Suprapubic skin (tissue), 4 donors: ENCODE data around the gene TYMP. TPM values are rescaled to one million over a fixed set of nuclear protein-coding genes. Genes with fewer than 3 reads are reported as not detected.

Experiments
- DNase-seq, 2 donors: peaks; one replicate each; pipeline ENCODE4 v3.0.0-alpha.2; 2019; ENCODE audit warnings: low spot score in 2 of 2
- H3K27ac ChIP-seq: fragments of 200-600 bp; sonication (generic); one replicate; pipeline ENCODE4 v1.5.1; 2019
- H3K27me3 ChIP-seq: fragments of 200-600 bp; sonication (generic); one replicate; pipeline ENCODE4 v1.5.1; 2019
- H3K36me3 ChIP-seq: fragments of 200-600 bp; sonication (generic); one replicate; pipeline ENCODE4 v1.5.1; 2019
- H3K4me1 ChIP-seq: fragments of 200-600 bp; sonication (generic); one replicate; pipeline ENCODE4 v1.5.1; 2019
- H3K4me3 ChIP-seq: fragments of 200-600 bp; sonication (generic); one replicate; pipeline ENCODE4 v1.5.1; 2019; ENCODE audit warnings: mild to moderate bottlenecking
- H3K9me3 ChIP-seq: fragments of 200-600 bp; sonication (generic); one replicate; pipeline ENCODE4 v1.5.1; 2019
- EP300 ChIP-seq: sonication (generic); formaldehyde crosslinking; IDR thresholded peaks from one replicate; pipeline ENCODE4 v1.6.1; 2017; ENCODE audit warnings: antibody characterized with exemption
- POLR2A ChIP-seq, 2 donors: fragments of 450-650 bp; IDR thresholded peaks; one replicate each; pipeline ENCODE4 v1.6.1; 2017; ENCODE audit warnings: antibody characterized with exemption in 2 of 2, mild to moderate bottlenecking in 2 of 2, moderate library complexity in 2 of 2
- POLR2AphosphoS5 ChIP-seq, 3 donors: sonication (generic); formaldehyde crosslinking; IDR thresholded peaks; one replicate each; pipeline ENCODE4 v1.6.1; 2017; ENCODE audit warnings: antibody characterized with exemption in 3 of 3
- WGBS: methylation state at CpG from one replicate; pipeline ENCODE4 v1.1.5; 2018; 5-methylcytosine and 5-hydroxymethylcytosine counted together
- total RNA-seq, 4 donors: library from RNA; depleted of rRNA; stranded (reverse); fragments of >200 nt; gene quantifications; one replicate each; pipeline ENCODE4 v1.1.0, GENCODE V29; 2016
- TF ChIP-seq, protein P1 (sequence below), 2 donors: fragments of 200-600 bp in 1 of 2; fragments of 450-650 bp in 1 of 2; sonication (generic) in 1 of 2; IDR thresholded peaks; one replicate each; pipeline ENCODE4 v1.5.1; 2016 to 2019; ENCODE audit warnings: antibody characterized with exemption in 2 of 2, mild to moderate bottlenecking in 1 of 2, moderate library complexity in 1 of 2

The TYMP gene
- total RNA-seq, 4 donors from 2014 or later, result 23.6 to 46.9 (median 30.8) TPM

DNA sequence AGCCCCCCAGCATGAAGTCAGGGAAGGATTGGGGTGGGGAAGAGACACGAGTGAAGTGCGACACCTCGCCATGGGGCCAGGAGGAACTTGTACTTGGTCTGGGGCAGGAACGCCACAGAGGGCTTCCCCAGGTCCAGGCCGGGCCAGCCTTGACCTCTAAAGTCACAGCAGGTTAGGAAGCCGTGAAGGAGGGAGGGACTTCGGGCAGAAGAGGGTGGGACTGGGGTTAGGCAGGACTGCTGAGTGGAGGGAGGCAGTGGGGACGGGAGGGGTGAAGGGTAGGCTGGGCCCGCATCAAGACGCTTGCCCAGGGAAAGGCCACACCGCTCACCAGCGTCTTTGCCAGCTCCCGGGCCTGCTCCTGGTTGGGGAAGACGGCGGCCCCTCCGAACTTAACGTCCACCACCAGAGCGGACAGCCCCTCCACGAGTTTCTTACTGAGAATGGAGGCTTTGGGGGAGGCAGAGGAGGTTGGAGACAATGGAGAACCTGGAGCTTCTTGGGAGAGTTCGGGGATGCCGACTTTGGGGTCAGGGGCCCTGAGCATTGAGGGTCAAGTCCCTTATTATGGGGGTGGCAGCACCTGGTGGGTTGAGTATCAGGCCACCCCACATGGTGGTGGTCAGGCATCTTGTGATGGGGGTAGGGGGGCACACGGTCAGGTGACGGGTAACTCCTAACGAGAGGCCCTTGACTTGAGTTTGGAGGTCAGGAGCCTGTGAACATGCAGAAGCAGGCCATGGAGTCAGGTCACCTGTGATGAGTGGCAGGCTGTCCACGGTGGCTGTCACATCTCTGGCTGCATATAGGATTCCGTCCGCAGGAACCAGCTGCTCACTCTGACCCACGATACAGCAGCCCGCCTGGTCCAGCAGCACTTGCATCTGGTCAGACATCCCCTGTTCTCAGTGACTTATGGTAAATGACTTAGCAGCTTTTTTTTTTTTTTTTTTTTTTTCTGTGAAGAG lies 2.7 kb downstream of the TYMP start:
- H3K36me3 ChIP-seq, result peaks cover 21% of the 10 kb centered on the region
- 43% methylated on average over 28 of the region's 29 CpGs for WGBS
- H3K27me3 ChIP-seq, result no peaks in the 10 kb centered on the region
- peak overlapping the region; percentile 91 for H3K4me3 ChIP-seq
- no peaks in the 10 kb centered on the region for H3K9me3 ChIP-seq
- H3K27ac ChIP-seq, result peak overlapping the region; percentile 96
- TF ChIP-seq EP300 (no peak), POLR2AphosphoS5 (IDR thresholded peaks at IDR 0.05) (no peak), POLR2A (IDR thresholded peaks at IDR 0.05) (no peak)
- TF ChIP-seq, protein P1, sequence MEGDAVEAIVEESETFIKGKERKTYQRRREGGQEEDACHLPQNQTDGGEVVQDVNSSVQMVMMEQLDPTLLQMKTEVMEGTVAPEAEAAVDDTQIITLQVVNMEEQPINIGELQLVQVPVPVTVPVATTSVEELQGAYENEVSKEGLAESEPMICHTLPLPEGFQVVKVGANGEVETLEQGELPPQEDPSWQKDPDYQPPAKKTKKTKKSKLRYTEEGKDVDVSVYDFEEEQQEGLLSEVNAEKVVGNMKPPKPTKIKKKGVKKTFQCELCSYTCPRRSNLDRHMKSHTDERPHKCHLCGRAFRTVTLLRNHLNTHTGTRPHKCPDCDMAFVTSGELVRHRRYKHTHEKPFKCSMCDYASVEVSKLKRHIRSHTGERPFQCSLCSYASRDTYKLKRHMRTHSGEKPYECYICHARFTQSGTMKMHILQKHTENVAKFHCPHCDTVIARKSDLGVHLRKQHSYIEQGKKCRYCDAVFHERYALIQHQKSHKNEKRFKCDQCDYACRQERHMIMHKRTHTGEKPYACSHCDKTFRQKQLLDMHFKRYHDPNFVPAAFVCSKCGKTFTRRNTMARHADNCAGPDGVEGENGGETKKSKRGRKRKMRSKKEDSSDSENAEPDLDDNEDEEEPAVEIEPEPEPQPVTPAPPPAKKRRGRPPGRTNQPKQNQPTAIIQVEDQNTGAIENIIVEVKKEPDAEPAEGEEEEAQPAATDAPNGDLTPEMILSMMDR (IDR thresholded peaks at IDR 0.05), result no peak
- H3K4me1 ChIP-seq, result peaks cover 71% of the 10 kb centered on the region
- DNase-seq, result no peak

DNA sequence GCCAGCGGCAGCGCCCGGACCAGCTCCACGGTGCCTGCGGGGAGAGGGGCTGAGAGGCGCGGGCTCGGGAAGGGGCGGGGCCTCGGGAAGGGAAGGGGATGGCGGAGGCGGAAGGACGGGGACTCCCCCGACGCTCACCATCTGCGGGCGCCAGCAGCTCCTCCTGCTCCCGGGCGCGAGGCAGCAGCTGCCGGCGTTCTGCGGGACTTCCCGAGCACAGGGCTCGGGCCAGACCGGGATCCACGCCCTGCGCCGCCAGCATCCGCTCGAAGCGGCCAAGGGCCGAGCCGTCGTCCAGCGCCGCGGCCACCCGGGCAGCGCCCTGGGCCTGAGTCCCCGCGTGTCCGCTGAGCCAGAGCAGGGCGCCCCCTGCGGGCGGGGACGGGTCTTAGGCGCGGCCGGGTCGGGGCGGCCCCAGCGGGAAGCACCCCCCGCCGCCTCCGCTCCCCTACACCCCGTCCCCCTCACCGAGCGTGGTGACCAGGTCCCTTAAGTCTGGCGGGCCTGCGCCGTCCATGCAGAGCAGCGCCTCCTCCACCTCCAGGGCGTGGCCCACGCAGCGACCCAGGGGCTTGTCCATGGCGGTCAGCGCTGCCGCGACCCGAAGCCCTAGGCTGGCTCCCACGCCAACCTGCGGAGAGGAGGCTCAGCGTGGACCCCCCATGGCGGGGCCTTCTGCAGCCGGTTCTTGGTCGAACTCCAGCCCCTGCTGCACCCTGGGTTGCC lies 3.5 kb downstream of the TYMP start:
- WGBS, result under 1% methylated on average over 14 of the region's 77 CpGs
- H3K27ac ChIP-seq, result peak overlapping the region; percentile 96
- peaks cover 28% of the 10 kb centered on the region for H3K36me3 ChIP-seq
- peak overlapping the region; percentile 91 for H3K4me3 ChIP-seq
- H3K9me3 ChIP-seq, result no peaks in the 10 kb centered on the region
- peak in 1 of 2 donors; percentile 92 for DNase-seq
- H3K27me3 ChIP-seq, result no peaks in the 10 kb centered on the region
- TF ChIP-seq POLR2AphosphoS5 (IDR thresholded peaks at IDR 0.05) (no peak), EP300 (no peak), POLR2A (IDR thresholded peaks at IDR 0.05) (peak in 1 of 2 donors; percentile 20)
- TF ChIP-seq, protein P1 (IDR thresholded peaks at IDR 0.05), result peak; percentile 32 to 81
- H3K4me1 ChIP-seq, result peaks cover 63% of the 10 kb centered on the region

DNA sequence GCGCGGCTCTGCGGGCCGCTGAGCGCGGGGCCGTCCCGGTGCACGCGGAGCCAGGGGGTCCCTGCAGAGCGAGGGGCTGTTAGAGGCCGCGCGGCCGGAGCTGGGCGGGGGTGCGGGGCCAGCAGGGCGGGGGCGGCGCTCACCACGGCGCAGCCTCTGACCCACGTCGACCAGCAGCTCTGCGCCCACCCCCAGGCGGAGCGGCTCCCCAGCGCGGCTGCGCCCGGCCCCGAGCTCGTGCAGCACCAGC lies 4.0 kb downstream of the TYMP start:
- Histone ChIP-seq H3K27ac (peak overlapping the region; percentile 96), H3K4me3 (peak overlapping the region; percentile 91), H3K27me3 (no peaks in the 10 kb centered on the region), H3K9me3 (no peaks in the 10 kb centered on the region), H3K4me1 (peaks cover 58% of the 10 kb centered on the region), H3K36me3 (peaks cover 33% of the 10 kb centered on the region)
- no CpG with 5 or more reads among the region's 33 CpGs for WGBS
- TF ChIP-seq, protein P1 (IDR thresholded peaks at IDR 0.05), result no peak
- no peak for TF ChIP-seq POLR2A (IDR thresholded peaks at IDR 0.05)
- DNase-seq, result peak in 1 of 2 donors; percentile 91

DNA sequence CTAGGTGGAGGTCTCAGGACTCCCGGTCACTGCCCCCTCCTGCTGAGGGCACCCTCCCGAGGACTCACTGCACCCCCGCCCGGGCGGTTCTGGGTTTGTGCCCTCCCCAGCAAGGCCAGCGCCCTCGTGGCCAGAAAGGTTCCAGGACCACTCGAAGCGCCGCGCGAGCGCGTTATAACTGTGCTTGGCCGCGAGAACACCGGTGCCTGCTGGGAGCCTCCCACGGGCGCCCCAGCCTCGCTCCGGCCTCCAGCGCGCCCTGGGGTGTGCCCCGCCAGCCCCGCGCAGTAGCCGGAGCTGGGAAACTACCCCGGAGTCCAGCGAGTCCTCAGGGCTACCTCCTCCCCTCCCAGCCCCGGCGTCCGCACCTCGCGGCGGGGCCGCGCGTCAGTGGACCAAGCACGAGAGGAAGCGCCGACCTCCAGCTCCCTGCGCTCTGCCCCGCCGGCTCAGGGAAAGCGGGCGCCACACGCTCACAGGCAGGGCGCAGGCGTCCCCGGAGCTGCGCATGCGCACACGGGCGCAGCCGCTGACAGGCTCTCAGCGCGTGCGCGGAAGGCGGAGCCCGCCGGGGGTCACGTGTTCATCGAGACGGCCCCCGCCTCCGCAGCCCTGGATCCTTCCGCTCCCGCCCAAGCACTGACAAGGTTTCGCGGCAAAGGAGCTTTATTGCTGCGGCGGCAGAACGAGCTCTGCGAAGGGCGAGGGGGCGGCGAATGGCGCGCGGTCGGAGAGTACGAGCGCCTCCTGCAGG lies 4.5 kb downstream of the TYMP start, which contains the start of gene SCO2:
TSS of gene SCO2 (minus strand) at position 495 of the 754 bp plus-strand sequence. CDS start 1,187 bp downstream, outside the sequence.
- peak within 1 kb of the TSS; percentile 96 for H3K27ac ChIP-seq
- no peaks in the 10 kb centered on the region for H3K27me3 ChIP-seq
- H3K4me3 ChIP-seq, result peak within 1 kb of the TSS; percentile 91
- no peaks in the 10 kb centered on the region for H3K9me3 ChIP-seq
- peaks cover 53% of the 10 kb centered on the region for H3K4me1 ChIP-seq
- peaks cover 38% of the 10 kb centered on the region for H3K36me3 ChIP-seq
- DNase-seq, result peak; percentile 97 to 98
- 0% methylated on average over 4 of the region's 84 CpGs for WGBS
- TF ChIP-seq EP300, result no peak
- TF ChIP-seq POLR2A (IDR thresholded peaks at IDR 0.05), result peak in 1 of 2 donors; percentile 64
- TF ChIP-seq POLR2AphosphoS5 (IDR thresholded peaks at IDR 0.05), result peak in 2 of 3 donors; percentile 86 to 94
- TF ChIP-seq, protein P1 (IDR thresholded peaks at IDR 0.05), result peak in 1 of 2 donors; percentile 62
